K562 (cell line): ENCODE results near the gene LRRC25. TPM values are rescaled to one million over a fixed set of nuclear protein-coding genes. Genes with fewer than 3 reads are reported as not detected.

Experiments used
- CHAMP1 ChIP-seq: fragments of 450-650 bp; IDR thresholded peaks from 2 replicates; pipeline ENCODE4 v1.6.1; 2016; ENCODE audit warnings: mild to moderate bottlenecking
- DACH1 ChIP-seq: fragments of 450-650 bp; IDR thresholded peaks from 2 replicates; pipeline ENCODE4 v1.6.1; 2018; ENCODE audit not compliant: partially characterized antibody
- ELF1 ChIP-seq: fragments of 200-800 bp; sonication (Bioruptor generic); IDR thresholded peaks from 2 replicates; pipeline ENCODE4 v1.6.1; 2016; ENCODE audit warnings: missing genetic modification characterization, missing compliant biosample characterization
- FOXA1 ChIP-seq: fragments of 450-650 bp; IDR thresholded peaks from 2 replicates; pipeline ENCODE4 v1.6.1; 2016; ENCODE audit warnings: mild to moderate bottlenecking, borderline replicate concordance
- FOXO4 ChIP-seq: fragments of 450-650 bp; formaldehyde crosslinking; IDR thresholded peaks from 2 replicates; pipeline ENCODE4 v1.4.0; 2020; ENCODE audit warnings: mild to moderate bottlenecking, moderate library complexity
- HDAC2 ChIP-seq: fragments of 450-650 bp; IDR thresholded peaks from 2 replicates; pipeline ENCODE4 v1.6.1; 2016; ENCODE audit warnings: mild to moderate bottlenecking
- HIVEP1 ChIP-seq: fragments of 250-450 bp; sonication (Bioruptor Pico); IDR thresholded peaks from 2 replicates; pipeline ENCODE4 v1.4.0; 2020; ENCODE audit warnings: mild to moderate bottlenecking
- HNRNPLL ChIP-seq: fragments of 200-400 bp; formaldehyde crosslinking; IDR thresholded peaks from 2 replicates; pipeline ENCODE4 v1.6.1; 2017; ENCODE audit warnings: low read length, low read depth, mild to moderate bottlenecking; ENCODE audit not compliant: poor library complexity, severe bottlenecking
- MAFG ChIP-seq: fragments of 450-650 bp; conservative IDR thresholded peaks from 2 replicates; pipeline ENCODE4 v1.6.1; 2016; ENCODE audit warnings: missing genetic modification characterization, missing compliant biosample characterization
- MXD1 ChIP-seq: fragments of 250-450 bp; sonication (Bioruptor Pico); IDR thresholded peaks from 2 replicates; pipeline ENCODE4 v1.8.0; 2021; ENCODE audit warnings: borderline replicate concordance, mild to moderate bottlenecking, moderate library complexity; ENCODE audit not compliant: poor library complexity, severe bottlenecking
- RBBP5 ChIP-seq: fragments of 200-600 bp; sonication (generic); IDR thresholded peaks from 2 replicates; pipeline ENCODE4 v1.6.1; 2012; ENCODE audit warnings: borderline replicate concordance, mild to moderate bottlenecking, low read length, control low read depth, inconsistent platforms; ENCODE audit not compliant: insufficient read depth, poor library complexity, severe bottlenecking
- SAP30 ChIP-seq: fragments of 200-600 bp; sonication (generic); IDR thresholded peaks from 2 replicates; pipeline ENCODE4 v1.6.1; 2012; ENCODE audit warnings: borderline replicate concordance, low read depth, mild to moderate bottlenecking, moderate library complexity, low read length, control low read depth, inconsistent platforms; ENCODE audit not compliant: insufficient read depth, poor library complexity, severe bottlenecking
- SETDB1 ChIP-seq: IDR thresholded peaks from one replicate; pipeline ENCODE4 v1.6.1; 2012; ENCODE audit warnings: low read length, control low read depth, inconsistent platforms
- SIN3A ChIP-seq, 2 experiments: fragments of 150-350 bp in 1 of 2; IDR thresholded peaks; 2 replicates each; pipeline ENCODE4 v1.6.1; 2011 to 2016; ENCODE audit warnings: borderline replicate concordance in 2 of 2, low read depth in 2 of 2, low read length in 2 of 2, mild to moderate bottlenecking in 2 of 2, moderate library complexity in 2 of 2; ENCODE audit not compliant: control insufficient read depth in 1 of 2
- USF2 ChIP-seq: sonication (generic); formaldehyde crosslinking; IDR thresholded peaks from 2 replicates; pipeline ENCODE4 v1.5.0; 2020; ENCODE audit warnings: missing genetic modification reagents
- ZBTB5 ChIP-seq: fragments of 450-650 bp; IDR thresholded peaks from 2 replicates; pipeline ENCODE4 v1.6.1; 2017; ENCODE audit warnings: antibody characterized with exemption
- ZNF174 ChIP-seq: fragments of 250-450 bp; sonication (Bioruptor Pico); IDR thresholded peaks from 2 replicates; pipeline ENCODE4 v1.4.0; 2020; ENCODE audit warnings: mild to moderate bottlenecking
- ZNF766 ChIP-seq: fragments of 200-800 bp; sonication (Bioruptor generic); conservative IDR thresholded peaks from 2 replicates; pipeline ENCODE4 v1.6.1; 2016; ENCODE audit warnings: missing genetic modification characterization, missing compliant biosample characterization
- polyA plus RNA-seq, 8 experiments: library from polyadenylated mRNA; depleted of rRNA in 4 of 8; stranded (reverse) in 5 of 8; unstranded in 3 of 8; fragments of >200 nt; fragmentation: Nextera tagmentation in 2 of 8; fragmentation: Illumina TruSeq in 1 of 8; extraction: Ambion mirVana in 2 of 8; extraction: Trizol in 1 of 8; gene quantifications; 2 replicates each; pipeline versions ENCODE4 v1.2.1 to v1.2.3, GENCODE V29; 2011 to 2014; ENCODE audit warnings: inconsistent platforms in 1 of 8, missing spikeins in 1 of 8
- total RNA-seq, 7 experiments: library from RNA; depleted of rRNA in 6 of 7; stranded (reverse); fragments of >200 nt in 6 of 7; fragmentation: Illumina TruSeq in 2 of 7; extraction: Trizol in 2 of 7; gene quantifications; 2 replicates each; pipeline versions ENCODE4 v1.2.1 to v1.2.3, GENCODE V29; 2011 to 2021; ENCODE audit warnings: low replicate concordance in 1 of 7

Gene LRRC25
- total and polyA plus RNA-seq, 9 of the 15 experiments (the other 6 are each of a cell fraction or from before 2014, with no cell fraction given), result 0.07 to 0.36 (median 0.10) TPM; not detected in 3

- no peak for TF ChIP-seq FOXO4 (CRISPR knock-in tag)
- no peak for TF ChIP-seq RBBP5
- no peak for TF ChIP-seq USF2 (CRISPR knock-in tag)
- peak; percentile 38 for TF ChIP-seq SAP30
- peak; percentile 89 for TF ChIP-seq HDAC2
- no peak for TF ChIP-seq HNRNPLL
- no peak; the same call in 1 of the 2 replicates for TF ChIP-seq ZNF766
- no peak for TF ChIP-seq CHAMP1
- no peak for TF ChIP-seq FOXA1
- no peak for TF ChIP-seq HIVEP1 (CRISPR knock-in tag)
- no peak for TF ChIP-seq ZNF174 (CRISPR knock-in tag)
- no peak for TF ChIP-seq ZBTB5
- peak; percentile 76; the same call in 1 of the 2 replicates for TF ChIP-seq ELF1
- TF ChIP-seq DACH1, result peak; percentile 71
- no peak for TF ChIP-seq MAFG (tag)
- no peak for TF ChIP-seq SETDB1
- TF ChIP-seq MXD1 (CRISPR knock-in tag), result no peak
- peak in 1 of 2 experiments; percentile 14; a peak in 1 of 4 replicates for TF ChIP-seq SIN3A (IDR thresholded peaks at IDR 0.05; ENCODE audit: borderline replicate concordance in 2 of 2, control insufficient read depth in 1 of 2, low read depth in 2 of 2, low read length in 2 of 2)
Measured at GRCh38 chr19:18417250-18418028, 20.0 kb upstream of the LRRC25 start (continued).
